GM12892 (cell line): Measurements from ENCODE around the gene COX6B2.

Source experiments
- DNase-seq: peaks from one replicate; pipeline ENCODE4 v3.0.0; 2011; ENCODE audit not compliant: insufficient read length
- FAIRE-seq: peaks from 2 replicates; lab custom pipeline; 2011; peaks lifted over from hg19 to GRCh38; lab: Jason Lieb, UNC
- POLR2A ChIP-seq: IDR thresholded peaks from 2 replicates; pipeline ENCODE4 v1.6.1; 2011; ENCODE audit warnings: low read depth, low read length, control low read depth
- POLR2AphosphoS5 ChIP-seq: IDR thresholded peaks from 2 replicates; pipeline ENCODE4 v1.6.1; 2011; ENCODE audit warnings: low read depth, low read length, control low read depth
- TAF1 ChIP-seq: IDR thresholded peaks from 2 replicates; pipeline ENCODE4 v1.6.1; 2011; ENCODE audit warnings: low read depth, mild to moderate bottlenecking, control low read depth, low read length, borderline replicate concordance

The COX6B2 gene

DNA sequence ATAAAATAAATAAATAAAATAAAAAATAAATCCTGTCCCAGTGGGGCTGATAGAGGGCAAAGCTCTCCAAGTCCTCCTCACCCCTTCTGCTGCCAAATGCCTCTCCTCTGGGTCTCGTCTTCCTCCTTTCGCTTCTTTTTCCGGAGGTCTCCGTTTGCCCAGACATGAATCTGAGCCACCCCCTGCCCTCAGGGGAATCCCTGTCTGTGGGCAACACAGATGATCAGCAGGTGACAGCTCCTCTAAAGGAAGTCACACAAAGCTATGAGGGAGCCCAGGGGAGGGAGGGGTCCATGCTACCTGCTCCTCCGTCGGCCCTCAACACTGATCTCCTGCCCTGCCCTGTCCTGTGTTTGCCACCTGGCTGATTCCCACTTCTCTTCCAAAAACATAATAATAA is 29.9 kb downstream of the COX6B2 start:
- TF ChIP-seq POLR2AphosphoS5 = no peak
- no peak for TF ChIP-seq POLR2A
- TF ChIP-seq TAF1 = no peak
- FAIRE-seq = no peak
- no peak for DNase-seq

DNA sequence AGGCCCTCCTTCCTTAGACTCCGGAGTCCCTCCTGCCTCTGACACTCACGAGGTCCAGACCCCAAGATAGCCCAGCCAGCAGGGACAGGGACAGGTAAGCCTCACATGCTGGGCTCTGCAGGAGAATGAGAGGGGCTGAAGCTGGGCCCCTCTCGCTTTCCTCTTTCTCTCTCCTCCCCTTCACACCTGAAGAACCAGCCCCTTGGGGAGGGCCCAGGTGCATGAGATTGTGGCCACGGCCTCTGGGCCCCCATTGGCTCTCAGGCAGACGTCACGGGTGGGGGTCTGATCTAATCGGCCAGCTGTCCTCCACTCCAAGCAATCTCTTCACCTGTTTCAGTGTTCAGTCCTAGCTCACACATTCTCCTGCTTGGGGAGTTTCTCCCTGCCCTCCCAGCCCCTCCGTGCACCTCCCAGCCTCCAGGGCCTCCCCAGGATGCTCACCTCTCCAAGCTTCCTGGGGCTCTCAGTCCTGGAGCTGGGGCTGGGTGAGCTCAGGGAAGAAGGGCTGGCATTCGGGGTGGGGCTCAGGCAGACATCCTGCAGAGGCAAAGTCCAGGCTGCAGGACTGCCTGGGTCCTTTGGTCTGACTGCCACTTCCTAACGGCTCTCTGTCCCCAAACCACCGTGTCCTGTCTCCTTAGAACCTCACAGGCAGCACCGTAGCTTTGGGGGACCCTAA is 32.2 kb downstream of the COX6B2 start:
- DNase-seq (no peak), FAIRE-seq (no peak)
- TF ChIP-seq POLR2AphosphoS5 (no peak), POLR2A (no peak), TAF1 (no peak)

DNA sequence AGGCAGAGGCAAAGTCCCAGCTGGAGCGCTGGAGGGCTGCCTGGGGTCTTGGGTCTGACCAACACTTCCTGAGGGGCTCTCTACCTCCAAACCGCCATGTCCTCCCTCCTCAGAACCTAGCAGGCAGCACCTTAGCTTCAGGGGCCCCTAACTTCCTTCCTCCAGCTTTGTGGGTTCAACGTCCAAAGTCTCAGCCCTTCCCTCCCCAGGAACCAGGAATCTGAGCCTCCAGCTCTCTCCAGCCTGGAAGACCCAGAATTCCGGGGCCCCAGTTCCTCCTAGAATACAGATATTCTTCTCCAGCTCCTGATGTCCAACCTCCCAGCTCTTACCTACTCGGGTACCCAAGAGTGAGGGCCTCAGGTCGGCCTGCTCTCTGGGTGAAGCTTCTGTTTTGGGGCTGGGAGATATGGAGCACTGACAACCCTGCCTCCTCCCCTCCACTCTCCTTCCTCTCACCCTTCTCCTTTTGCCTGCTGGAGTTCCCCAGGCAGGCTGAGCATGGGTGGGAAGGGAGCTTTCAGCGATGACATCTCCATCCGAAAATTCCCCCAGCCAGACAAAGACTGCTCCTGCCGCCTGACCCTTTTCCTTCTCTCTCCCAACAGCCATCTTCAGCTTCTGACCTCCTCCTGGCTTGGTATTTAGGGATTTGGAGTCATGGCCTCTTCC is 32.9 kb downstream of the COX6B2 start:
- no peak for DNase-seq

DNA sequence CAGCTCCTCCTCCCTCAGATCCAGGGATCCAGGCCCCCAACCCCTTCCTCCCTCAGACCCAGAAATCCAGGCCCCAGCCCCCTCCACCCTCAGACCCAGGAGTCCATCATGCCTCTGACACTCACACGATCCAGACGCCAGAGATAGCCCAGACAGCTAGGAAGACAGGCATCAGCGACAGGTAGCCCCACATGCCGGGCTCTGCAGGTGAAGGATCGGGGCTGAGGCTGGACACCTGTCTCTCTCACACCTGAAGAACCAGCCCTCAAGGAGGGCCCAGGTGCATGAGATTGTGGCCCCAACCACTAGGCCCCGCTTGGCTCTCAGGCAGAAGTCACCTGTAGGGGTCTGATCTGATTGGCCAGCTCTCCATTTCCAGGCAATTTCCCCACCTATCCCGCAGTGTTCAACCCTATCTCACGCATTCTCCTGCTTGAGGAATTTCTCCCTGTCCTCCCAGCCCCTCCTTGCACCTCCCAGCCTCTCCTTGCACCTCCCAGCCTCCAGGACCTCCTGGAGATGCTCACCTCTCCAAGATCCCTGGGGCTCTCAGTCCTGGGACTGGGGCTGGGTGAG is 33.6 kb downstream of the COX6B2 start:
- no peak for FAIRE-seq
- DNase-seq = no peak

More for the DNA sequence above, 32.9 kb downstream of the COX6B2 start:
- no peak for FAIRE-seq
- TF ChIP-seq TAF1 = no peak
- TF ChIP-seq POLR2AphosphoS5 = no peak
- TF ChIP-seq POLR2A = no peak

DNA sequence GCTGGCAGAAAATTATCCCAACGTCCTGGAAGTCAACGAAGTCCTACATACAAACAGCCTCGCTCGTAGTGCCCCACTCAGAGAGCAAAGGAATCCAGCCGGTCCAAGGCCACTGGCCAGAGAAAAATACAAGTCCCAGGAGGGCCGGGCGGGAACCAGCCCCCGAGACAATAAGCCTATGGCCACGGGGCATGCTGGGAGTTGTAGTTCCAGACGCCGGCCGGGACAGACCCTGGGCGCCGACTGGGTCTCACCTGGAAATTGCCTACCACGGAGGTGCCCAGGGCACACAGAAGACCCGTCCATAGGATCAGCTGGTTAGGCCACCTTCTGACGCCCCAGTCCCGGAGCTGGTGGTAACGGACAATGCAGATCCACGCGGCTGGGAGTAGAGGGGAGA is 34.7 kb downstream of the COX6B2 start:
- DNase-seq = peak; percentile 60
- no peak for TF ChIP-seq POLR2AphosphoS5
- TF ChIP-seq TAF1 = no peak
- TF ChIP-seq POLR2A = no peak
- FAIRE-seq = no peak

More for the DNA sequence above, 33.6 kb downstream of the COX6B2 start:
- TF ChIP-seq POLR2A (no peak), POLR2AphosphoS5 (no peak)

DNA sequence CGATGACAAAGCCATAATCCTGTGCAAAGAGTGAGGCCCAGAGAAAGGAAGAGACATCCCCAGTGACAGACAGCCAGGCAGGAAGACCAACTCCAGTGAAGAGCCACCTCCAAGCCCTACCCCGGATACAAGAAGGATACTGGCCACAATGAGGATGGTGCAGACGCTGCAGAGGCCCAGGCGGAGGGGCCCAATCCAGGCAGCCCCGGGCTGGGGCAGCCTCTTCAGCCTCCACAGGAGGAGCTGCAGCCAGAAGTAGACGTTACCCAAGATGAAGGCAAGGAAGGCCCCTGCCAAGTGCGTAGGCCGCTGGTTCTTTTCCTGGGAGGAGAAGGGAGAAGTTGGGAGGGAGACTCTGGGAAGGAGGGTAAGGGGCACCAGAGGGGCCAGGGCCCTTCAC is 37.9 kb downstream of the COX6B2 start:
- FAIRE-seq (no peak), DNase-seq (no peak)
- TF ChIP-seq POLR2AphosphoS5 (no peak), POLR2A (no peak), TAF1 (no peak)

DNA sequence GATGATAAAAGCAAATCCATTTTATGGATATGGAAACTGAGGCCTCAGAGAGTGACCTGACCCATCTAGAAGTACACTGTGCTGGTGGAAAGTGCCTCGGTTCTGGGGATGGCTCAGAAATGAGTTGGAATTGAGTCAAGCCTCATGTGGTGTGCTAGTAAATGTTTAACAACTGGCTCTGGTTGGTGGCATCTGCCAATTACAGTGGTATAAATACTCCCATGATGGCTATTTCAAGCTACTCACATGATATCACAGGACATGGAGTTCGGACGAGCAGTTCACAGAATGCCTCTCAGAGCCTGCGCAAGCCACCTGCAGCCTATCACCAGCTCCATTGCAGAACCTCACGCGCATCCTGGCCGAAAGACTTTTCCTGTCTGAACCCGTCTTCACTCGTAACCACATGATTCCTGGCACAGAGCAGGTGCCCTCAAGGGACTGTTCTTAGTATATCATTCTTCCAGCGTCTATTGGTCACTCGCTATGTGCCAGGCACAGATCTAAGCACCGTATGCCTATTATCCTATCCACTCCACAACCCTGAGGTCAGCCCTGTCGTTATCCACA is 38.5 kb downstream of the COX6B2 start:
- DNase-seq = no peak
- TF ChIP-seq POLR2AphosphoS5 (no peak), POLR2A (no peak), TAF1 (no peak)
- no peak for FAIRE-seq

DNA sequence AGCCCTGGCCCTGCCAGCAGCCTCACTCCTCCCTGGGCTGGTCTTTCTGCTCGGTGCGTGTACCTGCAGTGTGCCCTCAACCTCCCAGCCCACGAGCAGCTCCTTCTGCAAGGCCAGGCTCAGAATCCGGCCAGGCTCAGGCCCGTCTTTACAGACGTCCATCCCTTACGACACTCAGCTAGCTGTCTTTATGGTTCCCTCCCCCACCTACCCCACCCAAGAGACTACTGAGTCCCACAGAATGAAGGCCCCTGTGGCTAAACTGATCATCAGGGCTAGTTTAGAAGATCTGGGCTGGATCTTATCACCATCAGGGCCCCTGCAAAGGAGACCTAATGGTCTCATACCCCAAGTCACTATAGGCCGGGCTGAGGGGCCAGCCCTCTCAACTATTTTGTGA is 40.1 kb downstream of the COX6B2 start:
- no peak for FAIRE-seq
- TF ChIP-seq POLR2A = no peak
- TF ChIP-seq TAF1 = no peak
- no peak for TF ChIP-seq POLR2AphosphoS5
- DNase-seq = no peak

DNA sequence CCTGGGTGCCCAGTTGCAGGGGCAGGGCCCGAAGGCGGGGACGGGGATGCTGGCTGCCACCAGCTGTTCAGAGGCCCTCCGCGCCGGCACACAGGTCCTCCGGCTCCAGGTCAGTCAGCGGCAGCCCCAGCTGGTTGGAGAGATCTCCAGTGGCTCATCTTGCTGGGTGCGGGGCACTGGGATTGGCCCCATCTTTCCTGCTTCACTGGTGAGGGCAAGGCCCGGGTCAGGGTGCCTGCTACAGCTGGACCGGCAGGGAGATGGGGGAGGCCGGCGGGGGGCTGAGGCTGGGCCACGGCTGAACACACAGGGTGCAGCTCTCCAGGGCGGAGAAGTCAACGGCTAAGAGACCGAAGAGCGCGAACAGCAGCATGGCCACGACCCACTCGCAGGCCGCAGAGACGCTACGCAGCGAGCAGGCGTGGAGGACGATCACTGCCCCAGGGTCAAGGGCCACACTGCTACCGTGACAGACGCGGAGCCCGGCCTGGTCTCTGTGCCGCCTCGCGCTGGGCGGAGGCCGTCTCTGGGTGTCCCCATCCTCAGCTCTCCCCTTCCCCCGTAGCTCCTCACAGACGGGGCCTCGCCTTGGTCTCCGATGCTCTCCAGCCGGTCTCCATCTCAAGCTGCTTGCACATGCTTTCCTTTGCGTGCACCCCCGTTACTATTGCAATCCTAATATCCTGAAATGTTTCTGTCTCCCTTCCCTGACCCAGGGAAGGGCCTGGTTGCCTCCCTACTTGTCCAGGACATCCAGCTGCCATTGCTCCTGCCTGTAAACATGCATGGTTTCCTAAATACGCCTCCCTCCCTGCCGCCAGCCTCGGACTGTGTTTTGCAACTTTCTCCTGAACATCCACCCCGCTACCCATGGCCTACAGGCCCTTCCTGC is 41.7 kb downstream of the COX6B2 start:
- FAIRE-seq (no peak), DNase-seq (no peak)
- TF ChIP-seq POLR2AphosphoS5 (no peak), POLR2A (no peak), TAF1 (no peak)

DNA sequence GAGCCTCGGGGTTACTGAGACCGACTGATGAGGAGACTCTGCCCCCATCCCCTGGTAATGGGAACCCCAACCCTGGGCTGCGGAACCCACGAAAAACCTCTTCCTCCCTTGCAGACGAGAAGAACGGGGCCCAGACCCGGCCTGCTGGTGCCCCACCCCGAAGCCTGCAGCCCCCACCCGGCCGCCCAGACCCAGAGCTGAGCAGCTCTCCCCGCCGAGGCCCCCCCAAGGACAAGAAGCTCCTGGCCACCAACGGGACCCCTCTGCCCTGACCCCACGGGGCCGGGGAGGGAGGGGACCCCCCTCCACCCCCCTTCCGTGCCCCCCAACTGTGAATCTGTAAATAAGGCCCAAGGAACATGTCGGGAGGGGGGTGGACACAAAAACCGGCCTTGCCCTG is 42.7 kb downstream of the COX6B2 start:
- FAIRE-seq (no peak), DNase-seq (no peak)
- no peak for TF ChIP-seq POLR2AphosphoS5
- TF ChIP-seq TAF1 = no peak
- TF ChIP-seq POLR2A = no peak

DNA sequence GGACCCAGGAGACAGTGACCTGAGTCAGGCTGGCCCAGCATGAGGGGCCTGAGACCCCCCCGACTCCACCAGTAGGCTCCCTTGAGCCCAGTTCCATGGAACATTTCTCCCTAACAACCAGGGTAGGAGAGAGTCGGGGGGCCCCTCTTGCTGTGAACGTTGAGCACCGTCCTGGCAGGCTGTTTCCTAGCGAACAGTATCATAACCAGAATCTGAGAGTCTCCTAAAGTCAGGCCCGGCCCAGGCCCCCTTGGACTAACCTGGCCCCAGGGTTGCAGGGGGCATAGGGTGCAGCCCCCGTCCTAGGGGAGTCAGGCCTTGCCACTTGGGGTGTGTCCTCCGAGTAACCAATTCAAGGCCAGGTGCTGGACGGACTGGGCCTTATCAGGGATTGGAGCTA is 43.1 kb downstream of the COX6B2 start:
- FAIRE-seq (no peak), DNase-seq (no peak)
- TF ChIP-seq POLR2A = no peak
- no peak for TF ChIP-seq TAF1
- no peak for TF ChIP-seq POLR2AphosphoS5
